GM21529 (cell line): Measurements from ENCODE around the gene STAT5A.
A peak's percentile ranks its signal among the peaks of the same experiment; 100 is the strongest.
"Not testable (repeated sequence)": the region's sequence is repeated elsewhere in the genome, so short reads cannot be mapped to it uniquely, and the experiment has no call there.

Source experiments
- ATAC-seq: cut with Tn5 transposase; IDR thresholded peaks from one replicate; pipeline ENCODE4 v1.9.1; 2021; ENCODE audit not compliant: unreplicated experiment

The STAT5A gene

DNA sequence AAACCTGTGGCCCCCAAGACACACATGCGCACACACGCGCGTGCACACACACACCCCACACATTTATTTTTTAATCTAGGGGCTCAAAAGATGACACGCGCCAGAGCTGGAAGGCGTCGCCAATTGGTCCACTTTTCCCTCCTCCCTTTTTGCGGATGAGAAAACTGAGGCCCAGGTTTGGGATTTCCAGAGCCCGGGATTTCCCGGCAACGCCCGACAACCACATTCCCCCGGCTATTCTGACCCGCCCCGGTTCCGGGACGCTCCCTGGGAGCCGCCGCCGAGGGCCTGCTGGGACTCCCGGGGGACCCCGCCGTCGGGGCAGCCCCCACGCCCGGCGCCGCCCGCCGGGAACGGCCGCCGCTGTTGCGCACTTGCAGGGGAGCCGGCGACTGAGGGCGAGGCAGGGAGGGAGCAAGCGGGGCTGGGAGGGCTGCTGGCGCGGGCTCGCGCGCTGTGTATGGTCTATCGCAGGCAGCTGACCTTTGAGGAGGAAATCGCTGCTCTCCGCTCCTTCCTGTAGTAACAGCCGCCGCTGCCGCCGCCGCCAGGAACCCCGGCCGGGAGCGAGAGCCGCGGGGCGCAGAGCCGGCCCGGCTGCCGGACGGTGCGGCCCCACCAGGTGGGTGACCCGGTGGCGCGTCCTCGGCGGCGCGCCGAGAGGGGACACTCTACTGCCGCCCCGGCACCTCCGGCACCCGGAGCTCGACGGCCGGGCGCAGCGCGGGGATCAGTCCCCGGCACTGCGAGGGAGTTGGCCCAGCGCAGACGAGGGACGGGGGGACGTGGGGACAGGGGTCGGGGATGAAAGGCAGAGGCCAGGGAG is at the start of gene STAT5A:
Gene STAT5A (plus strand): TSS at position 522 of the 826 bp plus-strand sequence. CDS start 914 bp downstream, outside the sequence.
- ATAC-seq = peak; percentile 47

DNA sequence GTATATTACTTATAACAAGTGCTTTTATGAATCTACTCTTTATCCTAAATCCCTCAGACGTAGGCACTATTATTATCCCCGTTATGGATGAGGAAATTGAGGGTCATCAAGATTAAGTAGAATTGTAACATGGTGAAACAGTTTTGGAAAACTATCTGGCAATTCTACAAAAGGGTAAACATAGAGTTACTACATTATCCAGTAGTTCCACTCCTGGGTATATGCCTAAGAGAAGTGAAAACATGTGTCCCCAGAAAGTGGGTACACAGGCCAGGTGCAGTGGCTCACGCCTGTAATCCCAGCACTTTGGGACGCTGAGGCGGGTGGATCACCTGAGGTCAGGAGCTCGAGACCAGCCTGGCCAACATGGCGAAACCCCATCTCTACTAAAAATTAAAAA is 48.7 kb upstream of the STAT5A start:
- ATAC-seq = not testable (repeated sequence)

GRCh38 chr17:42240201-42240600 is 48.1 kb upstream of the STAT5A start:
- ATAC-seq = no peak

DNA sequence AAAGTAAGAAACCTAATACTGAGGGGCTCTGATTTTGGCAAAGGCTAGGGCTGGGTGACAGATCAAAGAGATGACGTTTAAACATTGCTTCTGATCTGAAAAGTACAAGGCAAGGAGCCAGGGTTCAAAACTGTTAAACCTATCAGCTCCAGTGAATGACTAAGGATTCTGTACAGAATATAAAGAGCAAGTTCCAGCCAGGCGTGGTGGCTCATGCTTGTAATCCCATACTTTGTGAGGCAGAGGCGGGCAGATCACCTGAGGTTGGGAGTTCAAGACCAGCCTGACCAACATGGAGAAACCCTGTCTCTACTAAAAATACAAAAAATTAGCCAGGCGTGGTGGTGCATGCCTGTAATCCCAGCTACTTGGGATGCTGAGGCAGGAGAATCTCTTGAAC is 47.4 kb upstream of the STAT5A start:
- ATAC-seq = not testable (repeated sequence)

DNA sequence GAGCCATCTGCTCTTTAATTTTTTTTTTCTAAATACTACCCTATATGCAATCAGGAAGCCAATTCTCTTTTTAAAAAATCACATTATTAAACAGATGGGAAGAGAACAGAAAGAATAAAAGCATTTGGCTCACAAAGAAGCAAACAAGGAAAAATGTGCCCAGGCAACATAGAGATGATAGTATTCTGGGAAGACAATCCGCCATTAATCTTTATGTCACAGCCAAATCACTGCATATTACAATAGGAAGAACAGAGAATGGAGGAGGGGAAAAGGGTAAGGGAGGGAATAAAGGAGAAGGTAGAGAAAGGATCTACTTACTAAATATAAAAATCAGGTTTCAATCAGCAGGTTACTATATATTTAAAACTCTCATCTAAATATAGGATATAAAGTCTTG is 46.4 kb upstream of the STAT5A start:
- no peak for ATAC-seq

DNA sequence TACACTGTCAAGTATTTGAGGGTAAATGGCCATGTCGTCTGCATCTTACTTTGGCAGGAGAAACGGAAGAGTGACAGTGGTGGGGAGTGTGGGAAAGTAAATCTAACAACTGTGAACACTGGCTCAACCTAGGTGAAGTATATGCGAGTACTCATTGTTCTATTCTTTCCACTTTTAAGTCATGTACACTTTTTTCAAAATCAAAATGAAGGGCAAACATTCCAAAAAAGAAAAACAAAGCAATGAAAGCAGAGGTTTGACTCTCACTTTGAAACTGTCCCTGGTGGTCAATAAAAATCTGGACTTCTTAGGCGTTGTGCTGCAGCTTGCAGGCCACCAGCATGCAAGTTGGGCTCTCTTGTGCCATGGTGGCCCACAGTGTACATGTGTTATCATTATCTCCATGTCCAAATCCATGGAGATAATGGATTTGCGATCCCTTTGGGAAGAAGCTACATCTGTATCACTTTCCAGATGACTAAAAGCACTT is 44.8 kb upstream of the STAT5A start:
- ATAC-seq = no peak

- not testable (repeated sequence) for ATAC-seq
Measured at GRCh38 chr17:42244116-42244515, 44.2 kb upstream of the STAT5A start.

GRCh38 chr17:42245183-42245582 is 43.1 kb upstream of the STAT5A start:
- ATAC-seq = not testable (repeated sequence)

DNA sequence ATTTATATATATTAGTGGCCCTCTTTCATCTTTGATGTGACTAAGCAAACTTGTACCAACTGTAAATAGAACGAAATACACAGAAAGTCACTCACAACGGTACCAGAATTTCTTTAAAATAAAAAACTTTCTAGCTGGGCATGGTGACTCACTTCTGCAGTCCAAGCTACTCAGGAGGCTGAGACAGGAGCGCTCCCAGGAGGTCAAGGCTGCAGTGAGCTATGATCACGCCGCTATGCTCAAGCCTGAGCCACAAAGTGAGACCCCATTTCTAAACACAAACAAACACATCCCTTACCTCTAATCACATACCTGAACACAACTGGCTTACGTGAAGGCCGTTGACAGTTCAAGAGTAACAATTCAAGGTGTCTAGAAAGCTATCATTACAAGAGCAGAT is 41.8 kb upstream of the STAT5A start:
- no peak for ATAC-seq

- ATAC-seq = no peak
Measured at GRCh38 chr17:42247734-42248133, 40.6 kb upstream of the STAT5A start.

- peak; percentile 85 for ATAC-seq
Measured at GRCh38 chr17:42248351-42249179, 39.7 kb upstream of the STAT5A start.

- ATAC-seq = no peak
Measured at GRCh38 chr17:42249681-42250446, 38.4 kb upstream of the STAT5A start.

DNA sequence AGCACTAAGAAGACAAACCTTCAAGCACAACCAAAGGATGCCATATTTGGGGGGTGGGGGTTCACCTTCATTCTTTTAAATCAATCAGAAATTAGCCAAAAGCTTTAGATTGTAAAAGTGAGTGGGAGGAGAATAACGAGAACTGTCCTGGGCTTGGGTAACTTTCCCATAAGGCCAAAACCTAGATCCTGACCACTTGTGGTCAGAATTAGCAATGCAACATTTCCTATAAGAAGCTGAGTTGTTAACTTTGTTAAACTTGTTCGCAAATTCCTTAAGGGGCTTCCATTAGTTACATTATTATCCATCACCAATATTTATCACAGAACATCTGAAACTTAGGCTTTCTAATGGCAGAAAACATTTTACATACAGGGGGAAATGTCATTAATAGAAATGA is 37.2 kb upstream of the STAT5A start:
- ATAC-seq = no peak

- ATAC-seq = no peak
Measured at GRCh38 chr17:42252597-42253550, 35.4 kb upstream of the STAT5A start.

- no peak for ATAC-seq
Measured at GRCh38 chr17:42253578-42253977, 34.7 kb upstream of the STAT5A start.

DNA sequence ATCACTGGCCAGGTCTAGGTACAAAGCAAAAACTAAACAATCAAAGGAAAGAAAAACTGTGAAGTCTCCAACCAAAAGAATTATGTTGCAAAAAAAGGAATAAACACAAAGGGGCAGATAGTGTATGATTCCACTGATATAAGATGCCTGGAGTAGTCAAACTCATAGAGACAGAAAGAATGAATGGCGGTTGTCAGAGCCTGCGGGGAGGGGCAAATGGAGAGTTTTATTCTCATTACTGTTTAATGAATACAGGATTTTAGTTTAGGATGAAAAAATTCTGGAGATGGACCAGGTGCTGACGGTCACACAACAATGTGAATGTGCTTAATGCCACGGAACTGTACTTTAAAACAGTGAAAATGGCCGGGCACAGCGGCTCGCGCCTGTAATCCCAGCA is 32.9 kb upstream of the STAT5A start:
- ATAC-seq = no peak

DNA sequence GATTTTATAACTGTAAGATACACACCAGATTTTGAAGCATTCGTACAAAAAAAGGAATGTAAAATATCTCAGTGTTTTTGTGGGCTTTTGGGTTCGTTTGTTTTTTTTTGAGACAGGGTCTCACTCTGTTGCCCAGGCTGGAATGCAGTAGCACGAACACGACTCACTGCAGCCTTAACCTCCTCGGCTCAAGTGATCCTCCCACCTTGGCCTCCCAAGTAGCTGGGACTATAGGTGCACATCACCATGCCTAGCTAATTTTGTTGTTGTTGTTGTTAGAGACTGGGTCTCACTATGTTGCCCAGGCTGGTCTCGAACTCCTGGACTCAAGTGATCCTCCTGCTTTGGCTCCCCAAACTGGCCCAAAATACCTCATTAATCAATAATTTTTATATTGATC is 28.0 kb upstream of the STAT5A start:
- ATAC-seq = no peak

- ATAC-seq = not testable (repeated sequence)
Measured at GRCh38 chr17:42264366-42264765, 23.9 kb upstream of the STAT5A start.

DNA sequence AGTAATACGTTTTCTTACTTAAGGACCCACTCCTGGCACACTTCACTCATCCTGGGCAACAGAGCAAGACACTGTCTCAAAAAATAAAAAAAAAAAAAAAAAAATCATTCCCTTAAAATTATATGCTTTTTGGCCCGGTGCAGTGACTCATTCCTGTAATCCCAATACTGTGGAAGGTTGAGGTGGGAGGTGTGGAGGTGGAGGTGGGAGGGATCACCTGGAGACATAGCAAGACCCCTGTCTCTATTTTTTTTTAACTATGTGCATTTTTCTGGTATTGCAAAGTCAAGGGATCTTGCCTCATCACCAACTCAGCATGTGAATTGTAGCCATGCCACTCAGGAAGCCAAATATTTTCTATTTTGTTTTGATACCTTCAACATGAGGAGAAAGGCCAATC is 21.8 kb upstream of the STAT5A start:
- no peak for ATAC-seq
